Fibroblast of skin of right quadriceps (primary cell): ENCODE data around the gene SLC22A31.
"Not testable (repeated sequence)": the region's sequence is repeated elsewhere in the genome, so short reads cannot be mapped to it uniquely, and the experiment has no call there.

ENCODE experiments used
- DNase-seq: peaks from one replicate; pipeline ENCODE4 v3.0.0-alpha.2; 2013

Gene SLC22A31

DNA sequence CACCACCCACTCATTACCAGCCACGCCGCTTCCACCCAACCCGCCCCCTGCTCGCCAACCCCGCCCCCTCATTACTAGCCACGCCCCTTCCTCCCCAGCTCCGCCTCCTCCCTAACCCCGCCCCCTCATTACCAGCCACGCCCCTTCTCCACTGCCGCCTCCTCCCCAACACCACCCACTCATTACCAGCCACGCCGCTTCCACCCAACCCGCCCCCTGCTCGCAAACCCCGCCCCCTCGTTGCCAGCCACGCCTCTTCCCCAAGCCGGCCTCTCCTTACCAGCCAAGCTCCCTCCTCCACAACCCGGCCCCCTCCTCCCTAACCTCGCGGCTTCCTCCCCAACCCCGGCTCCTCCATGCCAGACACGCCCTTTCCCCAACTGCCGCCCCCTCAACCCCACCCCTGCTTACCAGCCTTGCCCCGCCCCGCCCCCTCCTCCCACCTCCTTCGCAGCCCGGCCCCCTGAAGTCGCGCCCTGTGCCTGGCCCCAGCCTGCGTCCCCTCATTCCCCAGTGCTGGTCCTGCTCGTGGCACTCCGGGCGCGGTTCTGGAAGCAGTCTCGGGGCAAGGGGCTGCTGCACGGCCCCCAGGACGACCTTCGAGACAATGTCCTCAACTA, 7.3 kb downstream of the SLC22A31 start:
- peak; percentile 87 for DNase-seq

DNA sequence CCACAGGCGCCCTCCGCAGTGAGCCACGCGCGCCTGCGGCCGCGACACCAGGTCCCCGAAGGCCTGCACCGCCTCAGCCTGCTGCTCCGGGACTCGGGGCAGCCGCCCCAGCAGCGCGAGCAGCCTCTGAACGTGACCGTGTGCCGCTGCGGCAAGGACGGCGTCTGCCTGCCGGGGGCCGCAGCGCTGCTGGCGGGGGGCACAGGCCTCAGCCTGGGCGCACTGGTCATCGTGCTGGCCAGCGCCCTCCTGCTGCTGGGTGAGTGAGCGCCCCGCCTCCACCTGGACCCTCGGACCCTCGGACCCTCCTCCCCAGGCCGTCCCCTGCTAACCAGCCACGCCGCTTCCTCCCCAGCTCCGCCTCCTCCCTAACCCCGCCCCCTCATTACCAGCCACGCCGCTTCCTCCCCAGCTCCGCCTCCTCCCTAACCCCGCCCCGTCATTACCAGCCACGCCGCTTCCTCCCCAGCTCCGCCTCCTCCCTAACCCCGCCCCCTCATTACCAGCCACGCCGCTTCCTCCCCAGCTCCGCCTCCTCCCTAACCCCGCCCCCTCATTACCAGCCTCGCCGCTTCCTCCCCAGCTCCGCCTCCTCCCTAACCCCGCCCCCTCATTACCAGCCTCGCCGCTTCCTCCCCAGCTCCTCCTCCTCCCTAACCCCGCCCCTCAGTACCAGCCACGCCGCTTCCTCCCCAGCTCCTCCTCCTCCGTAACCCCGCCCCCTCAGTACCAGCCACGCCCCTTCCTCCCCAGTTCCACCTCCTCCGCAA, 8.0 kb downstream of the SLC22A31 start:
- peak; percentile 92 for DNase-seq

DNA sequence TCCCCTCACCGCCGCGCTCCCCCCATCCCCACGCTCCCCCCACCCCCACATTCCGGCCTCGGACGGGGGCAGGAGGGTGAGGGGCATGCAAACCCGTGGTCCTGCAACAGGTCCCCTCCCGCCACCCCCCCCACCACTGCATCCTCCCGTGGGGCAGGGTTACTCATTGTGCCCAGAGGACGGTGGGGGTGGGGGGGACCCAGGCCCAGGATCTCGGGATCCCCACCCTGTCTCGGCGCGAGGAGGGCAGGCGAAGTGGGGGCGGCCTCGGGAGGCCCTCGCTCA, 8.5 kb downstream of the SLC22A31 start:
- no peak for DNase-seq

DNA sequence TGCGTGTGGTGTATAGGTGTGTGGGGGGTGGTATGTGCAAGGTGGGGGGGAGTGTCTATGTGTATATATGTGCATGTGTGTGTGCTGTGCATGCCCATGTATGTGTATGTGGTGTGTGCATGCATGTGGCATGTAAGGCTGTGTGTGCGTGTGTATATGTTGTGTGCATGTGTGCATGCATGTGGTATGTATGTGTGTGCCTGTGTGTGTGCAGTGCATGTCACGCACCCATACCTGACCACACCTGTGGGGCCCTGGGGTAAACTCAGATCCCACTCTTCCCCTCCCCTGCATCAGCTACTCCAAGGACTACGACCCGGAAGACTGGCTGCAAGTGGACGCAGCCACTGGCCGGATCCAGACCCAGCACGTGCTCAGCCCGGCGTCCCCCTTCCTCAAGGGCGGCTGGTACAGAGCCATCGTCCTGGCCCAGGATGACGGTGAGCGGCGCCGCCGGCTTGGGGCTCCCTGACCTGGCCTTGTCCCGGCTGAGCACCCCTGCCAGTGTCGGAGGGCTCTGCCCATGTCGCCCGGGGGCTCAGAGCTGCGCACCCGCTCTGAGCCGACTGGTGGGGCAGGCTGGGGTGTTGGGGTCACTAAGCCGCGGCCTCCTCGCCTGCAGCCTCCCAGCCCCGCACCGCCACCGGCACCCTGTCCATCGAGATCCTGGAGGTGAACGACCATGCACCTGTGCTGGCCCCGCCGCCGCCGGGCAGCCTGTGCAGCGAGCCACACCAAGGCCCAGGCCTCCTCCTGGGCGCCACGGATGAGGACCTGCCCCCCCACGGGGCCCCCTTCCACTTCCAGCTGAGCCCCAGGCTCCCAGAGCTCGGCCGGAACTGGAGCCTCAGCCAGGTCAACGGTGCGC, 9.1 kb downstream of the SLC22A31 start:
- no peak for DNase-seq

DNA sequence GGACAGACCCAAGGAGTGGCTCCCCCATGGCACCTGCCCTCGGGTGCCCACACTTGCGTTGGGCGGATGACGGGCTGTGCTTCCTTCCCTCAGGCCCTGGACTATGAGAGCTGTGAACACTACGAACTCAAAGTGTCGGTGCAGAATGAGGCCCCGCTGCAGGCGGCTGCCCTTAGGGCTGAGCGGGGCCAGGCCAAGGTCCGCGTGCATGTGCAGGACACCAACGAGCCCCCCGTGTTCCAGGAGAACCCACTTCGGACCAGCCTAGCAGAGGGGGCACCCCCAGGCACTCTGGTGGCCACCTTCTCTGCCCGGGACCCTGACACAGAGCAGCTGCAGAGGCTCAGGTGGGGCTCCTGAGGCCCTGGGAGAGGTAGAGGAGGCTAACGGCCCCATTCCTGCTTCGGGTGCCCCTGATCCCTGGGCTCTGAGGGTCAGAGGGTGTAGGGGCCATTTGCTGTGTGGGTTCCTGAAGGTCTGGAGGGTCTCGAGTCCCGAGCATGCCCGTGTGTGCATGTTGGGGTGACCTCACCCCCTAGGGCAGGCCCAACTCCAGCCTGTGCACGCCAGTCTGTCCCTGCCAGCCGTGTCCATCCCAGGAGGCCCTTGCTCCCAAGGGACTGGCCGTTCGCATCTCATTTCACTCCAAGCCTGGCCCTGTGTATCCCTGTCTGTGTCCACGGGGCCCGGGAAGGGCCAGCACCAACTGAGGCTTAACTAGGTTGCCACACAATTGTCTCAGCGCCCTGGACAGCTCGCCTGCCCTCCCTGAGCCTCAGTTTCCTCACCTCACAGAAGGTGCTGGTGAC, 10.0 kb downstream of the SLC22A31 start:
- DNase-seq, result no peak

DNA sequence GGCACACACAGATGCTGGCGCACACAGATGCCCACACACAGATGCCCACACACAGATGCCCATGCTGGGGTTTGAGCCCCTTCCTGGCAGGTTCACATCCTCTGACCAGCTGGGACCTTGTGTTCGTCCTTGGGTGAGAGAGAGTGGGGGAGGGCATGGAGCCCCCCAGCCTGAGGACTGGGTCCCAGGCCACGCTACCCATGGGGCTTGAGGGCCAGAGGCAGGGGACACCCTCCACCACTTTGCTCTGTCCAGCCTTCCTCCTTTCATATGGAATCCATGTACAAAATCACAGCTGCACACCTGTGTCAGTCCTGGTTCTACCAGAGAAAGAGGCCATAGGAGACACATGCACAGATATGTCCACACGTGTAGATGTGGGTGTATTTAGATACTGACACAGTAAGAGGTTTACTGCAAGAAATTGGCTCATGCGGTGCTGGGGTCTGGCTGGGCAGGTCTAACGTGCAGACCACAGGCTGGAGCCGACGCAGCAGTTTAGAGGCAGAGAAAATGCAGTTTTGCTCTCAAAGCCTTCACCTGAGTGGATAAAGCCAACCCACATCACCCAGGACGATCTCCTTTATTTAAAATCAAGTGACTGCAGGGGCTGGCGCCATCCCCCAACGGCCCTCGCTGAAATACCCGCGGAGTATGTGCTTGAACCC, 10.8 kb downstream of the SLC22A31 start:
- DNase-seq, result no peak

DNA sequence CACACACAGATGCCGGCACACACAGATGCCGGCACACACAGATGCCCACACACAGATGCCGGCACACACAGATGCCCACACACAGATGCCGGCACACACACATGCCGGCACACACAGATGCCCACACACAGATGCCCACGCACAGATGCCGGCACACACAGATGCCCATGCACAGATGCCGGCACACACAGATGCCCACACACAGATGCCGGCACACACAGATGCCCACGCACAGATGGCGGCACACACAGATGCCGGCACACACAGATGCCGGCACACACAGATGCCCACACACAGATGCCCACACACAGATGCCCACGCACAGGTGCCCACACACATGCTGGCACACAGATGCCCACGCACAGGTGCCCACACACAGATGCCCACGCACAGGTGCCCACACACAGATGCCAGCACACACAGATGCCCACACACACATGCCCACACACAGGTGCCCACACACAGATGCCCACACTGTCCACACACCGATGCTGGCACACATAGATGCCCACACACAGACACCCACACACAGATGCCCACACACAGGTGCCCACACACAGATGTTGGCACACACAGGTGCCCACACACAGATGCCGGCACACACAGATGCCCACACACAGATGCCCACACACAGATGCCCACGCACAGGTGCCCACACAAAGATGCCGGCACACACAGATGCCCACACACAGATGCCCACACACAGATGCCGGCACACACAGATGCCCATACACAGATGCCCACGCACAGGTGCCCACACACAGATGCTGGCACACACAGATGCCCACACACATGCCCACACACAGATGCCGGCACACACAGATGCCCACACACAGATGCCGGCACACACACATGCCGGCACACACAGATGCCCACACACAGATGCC, 11.6 kb downstream of the SLC22A31 start:
- not testable (repeated sequence) for DNase-seq

DNA sequence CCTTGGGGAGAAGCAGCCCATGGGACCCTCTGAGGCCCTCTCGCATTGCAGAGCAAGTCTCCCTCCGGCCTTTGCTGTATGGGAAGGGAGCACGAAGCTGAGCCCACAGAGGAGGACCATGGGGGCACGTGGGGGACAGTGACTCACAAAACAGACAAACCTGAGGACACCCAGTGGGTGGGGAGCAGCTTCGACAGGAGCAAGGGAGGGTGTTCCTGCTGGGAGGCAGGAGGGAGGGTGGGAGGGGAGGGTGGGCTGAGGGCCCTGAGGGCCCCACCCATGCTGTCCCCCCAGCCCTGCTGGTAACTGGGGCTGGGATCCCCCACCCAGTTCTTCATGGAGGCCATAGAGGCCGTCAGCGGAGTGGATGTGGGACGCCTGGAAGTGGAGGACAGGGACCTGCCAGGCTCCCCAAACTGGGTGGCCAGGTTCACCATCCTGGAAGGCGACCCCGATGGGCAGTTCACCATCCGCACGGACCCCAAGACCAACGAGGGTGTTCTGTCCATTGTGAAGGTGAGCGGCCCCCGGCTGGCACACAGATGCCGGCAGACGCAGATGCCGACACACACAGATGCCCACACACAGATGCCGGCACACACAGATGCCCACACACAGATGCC, 12.5 kb downstream of the SLC22A31 start:
- DNase-seq, result no peak

DNA sequence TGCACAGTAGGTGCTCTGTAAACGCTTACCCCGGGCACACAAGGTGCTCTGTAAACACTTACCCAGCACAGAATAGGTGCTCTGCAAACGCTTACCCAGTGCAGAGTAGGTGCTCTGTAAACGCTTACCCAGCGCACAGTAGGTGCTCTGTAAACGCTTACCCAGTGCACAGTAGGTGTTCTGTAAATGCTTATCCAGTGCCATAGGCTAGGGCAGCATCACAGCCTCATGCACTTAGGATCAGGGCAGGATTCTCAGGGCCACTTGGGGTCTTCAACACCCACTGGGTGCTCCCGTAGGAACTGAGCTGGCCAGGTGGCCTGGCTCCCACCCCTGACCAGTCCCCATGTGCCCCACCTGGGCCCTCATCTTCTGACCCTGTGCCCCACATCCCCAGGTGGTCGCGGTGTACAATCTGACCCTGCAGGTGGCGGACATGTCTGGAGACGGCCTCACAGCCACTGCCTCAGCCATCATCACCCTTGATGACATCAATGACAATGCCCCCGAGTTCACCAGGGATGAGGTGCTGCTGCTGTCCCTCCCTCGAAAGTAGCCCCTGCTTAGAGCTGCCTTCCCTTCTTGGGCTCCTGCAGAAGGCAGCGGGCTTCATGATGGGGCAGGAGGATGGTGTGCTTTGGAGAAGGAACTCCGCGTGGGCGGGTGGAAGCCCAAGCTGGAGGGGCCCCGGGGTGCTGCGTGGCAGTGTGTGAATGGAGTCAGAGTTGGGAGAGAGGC, 13.1 kb downstream of the SLC22A31 start:
- peak; percentile 27 for DNase-seq

DNA sequence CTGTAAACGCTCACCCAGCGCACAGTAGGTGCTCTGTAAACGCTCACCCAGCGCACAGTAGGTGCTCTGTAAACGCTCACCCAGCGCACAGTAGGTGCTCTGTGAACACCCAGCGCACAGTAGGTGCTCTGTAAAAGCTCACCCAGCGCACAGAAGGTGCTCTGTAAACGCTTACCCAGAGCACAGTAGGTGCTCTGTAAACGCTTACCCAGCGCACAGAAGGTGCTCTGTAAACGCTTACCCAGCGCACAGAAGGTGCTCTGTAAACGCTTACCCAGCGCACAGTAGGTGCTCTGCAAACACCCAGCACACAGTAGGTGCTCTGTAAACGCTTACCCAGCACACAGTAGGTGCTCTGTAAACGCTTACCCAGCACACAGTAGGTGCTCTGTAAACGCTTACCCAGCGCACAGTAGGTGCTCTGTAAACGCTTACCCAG, 13.7 kb downstream of the SLC22A31 start:
- not testable (repeated sequence) for DNase-seq

DNA sequence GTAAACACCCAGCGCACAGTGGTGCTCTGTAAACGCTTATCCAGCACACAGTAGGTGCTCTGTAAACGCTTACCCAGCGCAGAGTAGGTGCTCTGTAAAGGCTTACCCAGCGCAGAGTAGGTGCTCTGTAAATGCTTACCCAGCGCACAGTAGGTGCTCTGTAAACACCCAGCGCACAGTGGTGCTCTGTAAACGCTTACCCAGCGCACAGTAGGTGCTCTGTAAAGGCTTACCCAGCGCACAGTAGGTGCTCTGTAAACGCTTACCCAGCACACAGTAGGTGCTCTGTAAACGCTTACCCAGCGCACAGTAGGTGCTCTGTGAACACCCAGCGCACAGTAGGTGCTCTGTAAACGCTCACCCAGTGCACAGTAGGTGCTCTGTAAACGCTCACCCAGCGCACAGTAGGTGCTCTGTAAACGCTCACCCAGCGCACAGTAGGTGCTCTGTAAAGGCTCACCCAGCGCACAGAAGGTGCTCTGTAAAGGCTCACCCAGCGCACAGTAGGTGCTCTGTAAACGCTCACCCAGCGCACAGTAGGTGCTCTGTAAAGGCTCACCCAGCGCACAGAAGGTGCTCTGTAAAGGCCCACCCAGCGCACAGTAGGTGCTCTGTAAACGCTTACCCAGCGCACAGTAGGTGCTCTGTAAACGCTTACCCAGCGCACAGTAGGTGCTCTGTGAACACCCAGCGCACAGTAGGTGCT, 14.3 kb downstream of the SLC22A31 start:
- not testable (repeated sequence) for DNase-seq

DNA sequence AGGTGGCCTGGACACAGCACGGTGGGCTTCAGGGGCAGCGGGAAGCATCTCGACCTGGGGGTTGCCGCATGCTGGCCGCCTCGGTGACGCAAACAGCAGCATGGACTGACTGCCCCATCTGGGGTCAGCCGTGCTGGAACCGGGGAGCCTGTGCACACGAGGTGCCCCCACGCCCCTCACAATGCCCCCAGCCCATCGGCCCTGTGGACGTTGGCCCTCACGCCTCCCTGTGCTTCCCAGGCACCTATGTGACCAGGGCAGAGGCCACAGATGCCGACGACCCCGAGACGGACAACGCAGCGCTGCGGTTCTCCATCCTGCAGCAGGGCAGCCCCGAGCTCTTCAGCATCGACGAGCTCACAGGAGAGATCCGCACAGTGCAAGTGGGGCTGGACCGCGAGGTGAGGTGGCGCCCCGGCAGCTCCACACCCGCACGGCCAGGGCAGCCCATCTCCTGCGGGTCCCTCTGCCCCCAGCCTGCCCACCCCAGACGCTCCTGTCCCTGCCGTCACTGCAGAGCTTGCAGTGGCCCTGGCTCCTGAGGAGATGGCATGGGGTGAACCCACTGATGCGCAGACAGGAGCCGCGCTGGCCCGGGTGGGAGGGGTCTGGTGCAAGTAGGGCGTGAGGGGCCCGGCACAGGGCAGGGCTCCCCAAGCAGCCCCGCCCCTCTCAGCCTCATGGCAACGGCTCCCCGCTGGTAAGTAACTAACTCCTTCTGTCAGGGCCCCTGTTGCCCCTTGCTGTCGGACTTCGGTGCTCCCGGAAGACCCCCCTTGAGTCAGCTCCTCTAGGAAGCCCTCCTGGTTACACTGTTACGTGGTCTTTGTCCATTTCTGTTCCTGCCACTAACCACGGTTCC, 15.2 kb downstream of the SLC22A31 start:
- DNase-seq, result no peak

DNA sequence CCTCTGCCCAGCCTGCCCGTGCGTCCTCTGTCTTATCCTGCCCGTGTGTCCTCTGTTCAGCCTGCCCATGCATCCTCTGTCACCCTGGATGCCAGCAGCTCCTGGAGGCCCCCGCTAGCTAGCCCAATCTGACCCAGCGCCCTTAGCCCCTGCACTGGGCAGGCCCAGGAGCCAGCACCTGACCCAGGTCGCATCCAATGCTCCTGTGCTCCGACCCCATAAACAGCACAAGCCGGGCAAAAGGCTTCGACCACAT, 15.7 kb downstream of the SLC22A31 start:
- no peak for DNase-seq

DNA sequence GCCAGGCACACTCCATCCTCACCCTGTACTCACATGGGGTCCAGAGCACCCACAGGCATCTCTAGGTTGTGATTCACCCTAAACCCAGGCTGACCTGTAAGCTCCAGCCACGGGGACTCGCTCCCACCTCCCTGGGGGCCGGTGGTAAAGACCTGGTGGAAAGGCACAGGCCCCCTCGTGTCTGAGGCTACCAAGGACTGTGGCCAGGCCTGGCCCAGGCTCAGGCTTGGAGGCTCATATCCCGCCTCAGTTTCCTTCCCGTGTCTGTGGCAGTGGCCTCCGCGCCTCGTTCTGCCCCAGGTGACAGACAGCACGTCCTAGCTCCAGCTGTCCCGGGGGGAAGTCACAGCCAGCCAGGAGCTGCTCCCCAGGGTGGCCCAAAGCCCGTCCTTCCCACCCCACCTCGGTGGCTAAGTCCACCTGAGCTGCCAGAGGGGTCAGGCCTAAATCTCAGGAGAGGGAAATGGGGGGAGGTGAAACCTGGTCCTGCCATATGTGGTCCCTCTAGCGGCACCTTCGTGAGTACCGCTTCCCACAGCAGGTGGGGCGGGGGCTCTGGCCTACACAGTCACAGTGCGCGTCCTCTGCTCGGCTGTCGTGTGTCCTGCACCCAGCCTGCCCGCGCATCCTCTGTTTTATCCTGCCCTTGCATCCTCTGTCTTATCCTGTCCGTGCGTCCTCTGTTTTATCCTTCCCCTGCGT, 16.2 kb downstream of the SLC22A31 start:
- no peak for DNase-seq

DNA sequence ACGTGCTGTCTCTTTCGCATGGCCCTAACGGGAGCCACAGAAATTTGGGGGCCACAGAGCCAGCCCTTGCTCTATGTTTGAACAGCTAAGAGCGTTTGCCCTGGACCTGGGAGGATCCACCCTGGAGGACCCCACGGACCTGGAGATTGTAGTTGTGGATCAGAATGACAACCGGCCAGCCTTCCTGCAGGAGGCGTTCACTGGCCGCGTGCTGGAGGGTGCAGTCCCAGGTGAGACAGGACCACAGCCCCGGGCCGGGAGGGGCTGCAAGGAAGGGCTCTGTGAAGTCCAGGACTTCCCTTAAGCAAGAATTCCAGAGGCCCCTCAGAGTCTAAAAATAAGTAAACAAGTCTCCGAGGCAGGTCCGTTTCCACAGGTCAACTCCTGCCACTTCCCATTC, 16.9 kb downstream of the SLC22A31 start:
- no peak for DNase-seq

DNA sequence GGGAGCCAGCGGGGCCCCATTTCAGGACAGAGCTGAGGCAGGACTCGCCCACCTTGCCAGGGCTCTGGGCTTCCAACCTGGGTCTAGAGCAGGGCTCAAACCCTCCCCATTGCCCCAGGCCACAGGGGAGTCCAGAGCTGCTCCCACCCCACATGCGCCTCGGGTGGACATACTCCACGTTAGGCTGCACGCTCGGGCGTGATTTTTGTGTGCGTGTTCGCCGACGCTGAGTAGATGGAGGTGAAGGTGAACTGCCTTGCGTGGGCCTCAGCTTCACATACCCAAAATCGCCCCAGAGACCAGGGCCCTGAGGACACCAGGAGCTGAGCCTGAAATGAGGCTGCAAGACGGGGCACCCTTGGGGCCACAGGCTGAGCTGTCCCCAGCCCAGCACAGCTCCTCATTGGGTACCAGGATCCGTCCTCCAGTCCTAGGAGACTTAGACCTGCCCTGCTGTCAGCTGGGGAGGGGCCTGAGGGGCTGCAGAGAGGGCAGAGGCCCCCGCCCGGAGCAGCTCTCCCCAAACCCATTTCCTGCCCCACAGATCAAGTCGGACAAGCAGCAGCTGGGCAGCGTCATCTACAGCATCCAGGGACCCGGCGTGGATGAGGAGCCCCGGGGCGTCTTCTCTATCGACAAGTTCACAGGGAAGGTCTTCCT, 20.6 kb downstream of the SLC22A31 start:
- no peak for DNase-seq

DNA sequence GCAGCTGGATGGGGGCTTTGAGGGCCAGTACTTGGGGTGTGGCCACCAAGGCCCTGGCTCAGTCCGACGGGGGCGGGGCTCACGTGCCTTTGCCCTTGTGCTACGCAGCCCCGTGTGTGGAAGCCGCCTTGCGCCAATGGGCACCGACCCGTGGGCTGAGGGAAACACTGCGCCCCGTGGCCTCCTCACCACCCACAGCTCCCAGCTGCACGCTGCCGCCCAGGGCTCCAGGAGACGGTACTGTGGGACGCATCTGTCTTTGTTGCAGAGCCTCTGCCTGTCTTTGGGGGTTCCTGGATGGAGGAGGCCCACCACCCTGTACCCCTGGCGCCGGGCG, 21.2 kb downstream of the SLC22A31 start:
- DNase-seq, result no peak
